Activated CD8-positive, alpha-beta memory T cell treated with anti-CD3 and anti-CD28 coated beads, Interleukin-2, amount 50 U/mL, for 1 hour (primary cell): ENCODE data around the gene DQX1.

Source experiments
- DNase-seq: peaks from one replicate; pipeline ENCODE4 v3.0.0-alpha.2; 2020; ENCODE audit errors: extremely low read depth

DQX1 gene

DNA sequence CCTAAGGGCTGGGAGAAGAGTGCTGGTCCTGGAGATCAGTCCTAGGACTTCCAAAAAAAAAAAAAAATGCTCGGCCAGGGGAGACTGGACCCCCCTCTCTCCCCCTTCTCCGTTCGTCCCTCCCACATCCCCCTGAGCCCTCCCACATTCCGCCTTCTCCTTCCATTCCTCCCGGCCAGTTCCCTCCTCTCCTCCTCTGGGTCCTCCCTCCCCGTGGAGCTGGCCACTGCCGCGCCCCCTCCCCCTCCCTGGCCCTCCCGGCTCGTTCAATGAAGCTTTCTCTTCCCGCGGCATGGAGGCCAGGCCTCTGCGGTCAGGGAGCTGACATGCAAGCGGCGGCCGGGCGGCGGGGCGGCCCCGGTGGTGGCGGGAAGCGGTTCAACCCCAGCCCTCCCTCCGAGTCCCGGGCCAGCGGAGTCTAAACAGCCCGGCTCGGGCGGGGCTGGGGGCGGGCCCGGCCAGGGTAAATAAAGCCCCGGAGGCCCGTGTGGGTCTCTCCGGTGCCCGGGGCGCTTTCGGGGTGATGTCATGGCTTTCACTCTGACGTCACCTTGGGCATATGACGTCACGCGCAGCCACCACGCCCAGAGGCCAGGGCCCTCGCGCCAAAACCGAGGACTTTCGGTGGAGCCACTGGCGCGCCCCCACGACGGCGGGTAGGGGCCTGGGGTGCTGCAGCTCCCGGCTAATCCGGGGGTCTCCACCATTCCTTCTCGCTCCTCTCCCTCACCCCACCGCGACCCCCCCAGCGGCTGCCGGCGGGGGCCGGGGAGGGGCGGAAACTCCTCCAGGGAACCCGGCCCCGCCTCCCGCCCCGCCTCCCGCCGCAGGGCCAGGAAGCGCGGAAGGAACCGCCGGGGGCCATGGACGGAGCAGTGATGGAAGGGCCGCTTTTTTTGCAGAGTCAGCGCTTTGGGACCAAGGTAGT lies 28.1 kb upstream of the DQX1 start, which contains the start of the genes DOK1 and LOXL3:
TSS of gene DOK1 (plus strand) at position 829 of the 928 bp plus-strand sequence. CDS start at position 864, 35 bp downstream.
TSS of gene LOXL3 (minus strand) at position 51 of the 928 bp plus-strand sequence. CDS start 1,308 bp downstream, outside the sequence.
- DNase-seq: peak; percentile 47

GRCh38 chr2:74552914-74553811 lies 27.1 kb upstream of the DQX1 start:
- no peak for DNase-seq

GRCh38 chr2:74551942-74552913 lies 26.2 kb upstream of the DQX1 start:
- no peak for DNase-seq

- no peak for DNase-seq
Observed at GRCh38 chr2:74551530-74551929, 25.5 kb upstream of the DQX1 start.

- no peak for DNase-seq
Observed at GRCh38 chr2:74550231-74550630, 24.2 kb upstream of the DQX1 start.

- no peak for DNase-seq
Observed at GRCh38 chr2:74548900-74549826, 23.1 kb upstream of the DQX1 start.

- no peak for DNase-seq
Observed at GRCh38 chr2:74548285-74548899, 22.4 kb upstream of the DQX1 start.

DNA sequence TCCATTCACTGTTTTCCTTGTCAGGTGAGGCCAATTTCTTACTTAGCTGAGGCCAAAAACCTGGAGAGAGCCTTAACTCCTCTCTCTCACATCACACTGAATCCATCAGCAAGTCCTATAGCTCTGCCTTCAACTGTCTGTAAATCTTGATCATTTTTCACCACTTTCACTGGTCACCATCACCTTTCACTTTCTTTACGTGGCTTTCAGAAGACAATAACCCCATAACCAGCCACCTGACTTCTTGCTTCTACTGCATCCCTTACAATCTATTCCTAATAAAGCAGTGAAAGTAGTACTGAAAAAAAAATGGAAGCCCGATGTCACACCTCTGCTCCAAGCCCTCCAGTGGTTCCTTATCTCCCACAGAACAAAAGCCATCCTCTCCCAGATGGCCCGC lies 20.0 kb upstream of the DQX1 start:
- no peak for DNase-seq

- no peak for DNase-seq
Observed at GRCh38 chr2:74544634-74545033, 18.6 kb upstream of the DQX1 start.

GRCh38 chr2:74542978-74543377 lies 16.9 kb upstream of the DQX1 start:
- no peak for DNase-seq

GRCh38 chr2:74540291-74540690 lies 14.3 kb upstream of the DQX1 start:
- no peak for DNase-seq

GRCh38 chr2:74538881-74539339 lies 12.9 kb upstream of the DQX1 start:
- DNase-seq: no peak

DNA sequence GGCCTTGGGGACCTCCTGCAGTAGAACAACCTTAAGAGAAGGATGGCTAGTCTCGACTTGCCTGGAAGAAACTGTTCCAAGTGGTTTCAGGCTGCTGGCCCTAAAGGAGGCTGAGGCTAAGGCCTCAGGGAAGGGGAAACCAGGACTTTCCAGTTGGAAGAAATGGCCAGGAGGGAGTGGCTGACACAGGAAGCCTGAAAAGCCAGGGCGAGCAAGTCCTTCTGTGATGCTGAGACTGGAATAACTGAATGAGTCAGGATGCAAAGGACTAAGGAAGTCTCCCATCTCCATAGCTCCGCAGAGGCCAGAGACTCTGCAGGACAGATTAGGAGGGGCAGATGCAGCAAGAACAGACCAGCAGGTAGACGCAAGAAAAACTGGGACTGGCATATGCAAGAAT lies 11.1 kb upstream of the DQX1 start:
- no peak for DNase-seq

GRCh38 chr2:74536166-74536950 lies 10.3 kb upstream of the DQX1 start:
- no peak for DNase-seq

DNA sequence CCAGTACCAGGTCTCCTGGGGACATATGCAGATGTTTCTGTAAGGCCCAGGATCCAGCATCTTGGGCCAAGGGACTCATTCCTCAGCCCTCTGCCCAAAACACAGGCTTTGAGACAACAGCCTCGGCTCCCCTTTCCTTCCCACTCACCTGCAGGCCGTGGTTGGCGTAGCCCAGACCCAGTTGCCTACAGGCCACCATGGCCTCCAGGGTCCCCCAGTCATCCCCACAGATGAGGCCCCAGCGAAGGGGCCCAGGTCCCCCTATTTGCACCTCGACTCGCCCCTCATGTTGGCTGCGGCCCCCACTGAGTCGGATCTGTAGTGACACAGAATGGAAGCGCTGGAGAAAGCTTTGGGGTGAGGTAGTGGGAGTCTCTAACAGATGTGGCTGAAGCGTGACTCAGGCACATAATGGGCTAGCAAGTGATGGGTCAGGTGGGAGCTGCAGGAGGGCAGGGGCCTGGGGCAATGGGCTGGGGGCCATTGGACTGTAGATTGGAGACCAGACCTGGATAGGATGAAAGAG lies 9.5 kb upstream of the DQX1 start:
- DNase-seq: no peak

- no peak for DNase-seq
Observed at GRCh38 chr2:74534411-74534810, 8.4 kb upstream of the DQX1 start.

DNA sequence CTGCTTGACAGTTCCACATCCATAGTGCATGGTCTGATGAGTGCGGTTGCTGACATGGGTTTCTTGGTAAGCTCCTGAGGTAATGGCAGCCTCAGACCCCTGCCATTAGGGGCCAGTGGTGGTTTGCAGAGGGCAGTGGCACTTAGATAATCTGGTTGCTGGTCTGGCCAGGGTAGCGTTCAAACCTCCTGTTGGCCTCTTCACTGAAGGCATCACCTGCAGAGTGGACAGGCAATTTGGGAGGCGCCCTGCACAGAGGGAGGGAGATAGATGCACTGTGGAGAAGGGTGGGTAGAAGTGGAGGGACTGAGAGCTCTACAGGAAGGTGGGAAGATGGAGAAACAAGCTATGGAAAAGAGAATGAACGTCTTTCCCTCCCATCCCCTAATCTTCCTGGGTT lies 7.4 kb upstream of the DQX1 start:
- no peak for DNase-seq

GRCh38 chr2:74532222-74532621 lies 6.2 kb upstream of the DQX1 start:
- DNase-seq: no peak
